Measurements from ENCODE around the gene CACNB4.
"Not testable (repeated sequence)": the region's sequence is repeated elsewhere in the genome, so short reads cannot be mapped to it uniquely, and the experiment has no call there.

Gene CACNB4

DNA sequence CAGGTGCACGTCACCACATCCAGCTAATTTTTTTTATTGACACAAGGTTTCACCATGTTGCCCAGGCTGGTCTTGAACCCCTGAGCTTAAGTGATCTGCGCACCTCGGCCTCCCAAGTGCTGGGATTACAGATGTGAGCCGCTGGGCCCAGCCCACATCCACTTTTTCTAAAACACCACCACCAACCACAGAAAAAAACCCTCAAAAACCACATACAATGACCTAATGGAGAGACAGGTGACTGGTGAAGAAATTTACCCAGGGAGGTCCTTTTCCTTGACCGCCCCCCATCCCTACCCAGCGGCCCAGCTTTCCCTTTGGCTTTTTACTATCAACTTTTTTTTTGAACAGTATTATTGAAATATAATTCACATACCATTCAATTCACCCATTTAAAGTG is 47.9 kb downstream of the CACNB4 start:
- no peak for DNase-seq (ENCODE audit: low spot score)

DNA sequence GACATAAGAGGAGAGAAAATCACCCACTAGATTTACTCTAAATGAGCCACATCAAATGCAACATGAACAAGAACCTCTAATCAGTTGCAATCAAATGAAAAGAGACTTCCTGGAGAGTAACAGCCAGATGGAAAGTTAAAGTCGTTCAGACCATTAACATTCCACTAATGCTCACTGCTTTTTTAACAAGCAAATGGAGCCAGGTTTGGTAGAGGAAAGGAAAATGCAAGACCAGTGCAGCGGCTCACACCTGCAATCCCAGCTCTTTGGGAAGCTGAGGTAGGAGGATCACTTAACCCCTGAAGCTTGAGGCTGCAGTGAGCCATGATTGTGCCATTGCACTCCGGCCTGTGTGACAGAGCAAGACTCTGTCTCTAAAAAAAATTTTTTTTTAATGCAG is 48.5 kb downstream of the CACNB4 start:
- DNase-seq (ENCODE audit: low spot score): no peak

DNA sequence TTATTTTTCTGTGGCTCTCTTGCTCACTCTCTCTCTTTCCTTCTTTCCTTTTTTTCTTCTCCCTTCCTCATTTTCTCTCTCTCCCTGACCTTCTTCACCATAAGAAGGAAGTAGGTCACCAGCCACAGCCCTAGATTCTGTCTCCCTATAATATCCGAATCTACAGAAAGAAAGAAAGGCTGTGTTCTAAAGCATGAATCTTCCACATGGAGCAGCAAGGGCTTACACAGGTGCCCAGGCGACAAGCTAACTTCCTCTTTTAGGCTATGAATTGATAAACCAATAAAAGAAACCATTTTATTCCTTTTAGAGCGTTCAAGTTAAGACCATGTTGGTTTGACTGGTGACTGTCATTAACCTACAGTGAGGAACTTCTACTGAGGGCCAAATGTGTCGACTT is 49.3 kb downstream of the CACNB4 start:
- no peak for DNase-seq (ENCODE audit: low spot score)

DNA sequence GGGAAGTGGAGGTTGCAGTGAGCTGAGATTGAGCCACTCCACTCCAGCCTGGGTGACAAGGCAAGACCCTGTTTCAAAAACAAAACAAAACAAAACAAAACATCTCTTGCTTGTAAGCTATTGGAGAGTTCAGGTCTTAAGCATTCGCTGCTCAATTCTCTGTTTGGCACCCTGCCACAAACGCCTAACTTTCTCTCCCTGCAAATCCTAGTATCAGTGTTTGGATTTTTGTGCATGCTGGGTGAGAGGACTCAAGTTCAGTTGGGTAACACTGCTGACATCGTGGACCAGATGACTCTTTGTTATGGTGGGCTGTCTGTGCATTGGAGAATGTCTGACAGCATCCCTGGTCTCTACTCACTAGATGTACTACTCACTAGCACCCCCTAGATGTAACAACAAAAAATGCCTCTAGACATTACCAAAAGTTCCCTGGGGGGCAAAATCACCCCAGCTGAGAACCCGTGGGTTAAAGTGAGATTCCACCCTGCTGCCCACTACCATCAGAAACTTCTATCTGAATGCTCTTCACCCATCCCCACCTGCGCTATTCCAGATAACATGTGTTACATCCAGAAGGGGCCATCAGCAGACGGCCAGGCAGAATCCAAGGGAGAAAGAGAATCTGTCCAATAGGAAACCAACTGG is 50.9 kb downstream of the CACNB4 start:
- DNase-seq (ENCODE audit: low spot score): peak; percentile 48

DNA sequence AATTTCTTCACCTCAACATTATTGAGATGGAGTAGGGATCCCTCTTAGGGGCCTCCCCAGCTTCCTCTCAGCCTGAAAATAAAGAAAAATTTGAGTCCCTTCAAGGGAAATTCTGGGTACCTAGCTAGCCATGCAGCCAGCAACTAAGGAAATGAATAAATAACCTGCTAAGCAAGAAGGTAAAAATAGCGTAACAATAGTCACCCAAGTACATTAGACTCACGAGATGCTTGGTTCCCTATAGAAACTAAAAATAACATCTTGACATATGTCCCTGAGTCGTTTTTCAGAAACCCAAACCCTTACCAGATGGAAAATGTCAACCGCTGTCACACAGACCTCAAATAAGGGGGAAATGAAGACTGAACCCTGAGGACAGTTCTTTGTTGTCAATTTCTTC is 51.9 kb downstream of the CACNB4 start:
- DNase-seq (ENCODE audit: low spot score): no peak

DNA sequence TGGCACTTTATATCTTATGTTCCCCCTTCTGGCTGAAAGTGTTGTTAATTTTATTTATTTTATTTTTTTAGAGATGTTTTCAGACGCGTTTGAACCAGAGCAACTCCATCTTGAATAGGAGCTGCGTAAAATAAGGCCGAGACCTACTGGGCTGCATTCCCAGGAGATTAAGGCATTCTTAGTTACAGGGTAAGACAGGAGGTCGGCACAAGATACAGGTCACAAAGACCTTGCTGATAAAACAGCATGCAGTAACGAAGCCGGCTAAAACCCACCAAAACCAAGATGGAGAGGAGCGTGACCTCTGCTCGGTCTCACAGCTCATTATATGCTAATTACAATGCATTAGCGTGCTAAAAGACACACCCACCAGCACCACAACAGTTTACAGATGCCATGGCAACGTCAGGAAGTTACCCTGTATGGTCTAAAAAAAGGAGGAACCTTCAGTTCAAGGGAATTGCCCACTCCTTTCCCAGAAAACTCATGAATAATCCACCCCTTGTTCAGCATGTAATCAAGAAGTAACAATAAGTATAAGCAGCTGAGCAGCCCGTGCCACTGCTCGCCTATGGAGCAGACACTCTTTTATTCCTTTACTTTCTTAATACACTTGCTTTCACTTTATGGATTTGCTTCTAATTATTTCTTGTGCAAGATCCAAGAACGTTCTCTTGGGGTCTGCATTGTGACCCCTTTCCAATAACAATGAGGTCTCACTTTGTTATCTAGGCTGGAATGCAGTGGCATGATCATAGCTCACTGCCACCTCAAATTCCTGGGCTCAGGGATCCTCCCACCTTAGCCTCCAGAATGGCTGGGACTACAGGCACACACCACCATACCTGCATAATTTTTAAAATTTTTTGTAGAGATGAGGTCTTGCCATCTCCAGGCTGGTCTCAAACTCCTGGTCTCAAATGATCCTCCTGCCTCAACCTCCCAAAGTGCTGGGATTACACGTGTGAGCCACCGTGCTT is 55.9 kb downstream of the CACNB4 start:
- DNase-seq (ENCODE audit: low spot score): no peak

DNA sequence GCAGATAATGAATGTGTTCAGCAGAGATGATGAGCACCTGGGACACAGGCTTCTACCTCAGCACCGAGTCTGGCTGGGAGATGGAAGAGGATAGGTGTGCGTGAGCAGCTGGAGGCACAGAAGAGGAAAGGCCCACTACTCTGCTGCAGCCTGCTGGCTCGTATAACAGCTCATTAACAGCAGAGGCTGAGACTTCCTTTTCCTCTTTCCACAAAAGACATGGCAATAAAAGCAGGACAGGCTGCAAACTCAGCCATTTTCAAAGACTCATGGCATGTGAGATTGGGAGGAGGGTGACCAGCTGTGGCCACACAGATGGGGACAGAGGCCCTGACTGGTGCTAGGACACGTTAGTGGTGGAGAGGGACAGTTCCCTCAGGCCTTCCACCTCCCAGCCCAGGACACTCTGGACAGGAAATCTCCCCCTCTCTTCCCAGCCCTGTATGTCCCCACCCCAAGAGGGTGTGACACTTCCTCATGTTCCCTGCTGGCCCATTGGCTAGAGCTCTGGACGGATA is 60.3 kb downstream of the CACNB4 start:
- no peak for DNase-seq (ENCODE audit: low spot score)

DNA sequence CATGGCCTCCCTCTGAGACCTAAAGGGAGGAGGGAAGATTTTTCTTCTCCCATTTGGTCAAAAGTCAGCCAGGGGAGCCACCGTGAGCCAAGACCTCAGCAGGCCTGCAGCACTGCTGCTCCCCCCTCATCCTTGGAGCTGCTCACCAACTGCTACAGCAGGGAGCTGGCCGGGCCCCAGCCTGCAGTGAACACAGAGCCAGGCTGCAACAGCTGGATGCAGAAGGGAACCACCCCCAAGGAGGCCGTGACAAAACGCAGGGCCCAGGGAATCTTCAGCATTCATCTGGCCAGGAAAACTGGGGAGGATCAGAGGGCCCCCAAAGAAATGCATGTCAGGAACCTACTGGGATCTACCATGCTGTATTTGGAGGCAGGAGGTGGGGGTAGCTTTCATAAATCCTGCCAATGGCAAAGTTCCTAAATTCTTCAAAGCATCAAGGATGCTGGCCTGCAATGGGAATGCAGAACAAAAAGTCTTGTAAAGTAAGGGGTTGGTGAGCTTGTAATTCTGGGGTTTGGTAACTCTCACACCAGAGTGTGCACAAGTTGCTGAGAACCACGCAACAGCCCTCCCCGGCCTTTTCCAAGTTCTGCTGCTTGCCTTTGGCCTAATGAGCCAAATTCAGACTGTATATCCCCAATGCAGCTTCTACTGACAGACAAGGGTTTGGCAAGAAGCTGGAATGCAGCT is 61.0 kb downstream of the CACNB4 start:
- no peak for DNase-seq (ENCODE audit: low spot score)

DNA sequence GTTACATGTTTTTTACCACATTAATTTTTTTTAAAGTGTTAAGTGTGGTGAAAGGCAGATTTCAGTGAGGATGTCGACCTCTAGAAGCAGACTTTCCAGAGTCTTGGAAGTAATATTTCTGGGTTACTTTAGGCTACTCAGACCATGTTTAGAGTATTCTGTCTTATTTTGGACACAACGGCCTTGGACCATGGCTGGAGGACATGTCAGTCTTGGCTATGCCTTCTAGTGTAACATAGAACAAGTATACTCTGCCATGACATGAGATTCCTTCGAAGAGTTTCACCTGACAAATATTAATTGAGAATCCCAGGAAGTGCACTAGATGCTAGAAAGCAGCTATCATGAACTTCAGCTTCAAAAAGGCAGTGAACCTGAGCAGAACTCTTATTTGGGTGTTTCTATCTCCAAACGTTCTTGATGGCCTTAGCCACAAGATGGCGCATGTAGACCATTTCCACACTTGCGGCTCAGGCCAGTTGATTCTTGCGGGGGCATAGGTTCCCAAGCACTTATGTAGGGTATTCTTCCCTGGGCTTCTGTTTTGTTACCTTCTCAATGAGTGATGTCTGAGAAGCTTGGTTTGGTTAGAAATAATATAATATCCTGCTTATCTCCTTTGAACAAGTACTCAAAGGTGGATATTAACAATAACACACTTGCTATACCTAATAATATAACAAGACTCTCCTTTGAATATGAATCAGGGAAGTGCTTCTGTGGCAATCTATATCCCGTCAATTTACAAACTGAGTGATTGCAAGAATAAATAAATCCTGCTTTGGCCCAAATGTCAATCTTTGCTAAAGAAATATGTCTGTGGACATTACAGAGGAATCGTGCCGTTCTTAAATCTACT is 62.0 kb downstream of the CACNB4 start:
- peak; percentile 76 for DNase-seq (ENCODE audit: low spot score)

DNA sequence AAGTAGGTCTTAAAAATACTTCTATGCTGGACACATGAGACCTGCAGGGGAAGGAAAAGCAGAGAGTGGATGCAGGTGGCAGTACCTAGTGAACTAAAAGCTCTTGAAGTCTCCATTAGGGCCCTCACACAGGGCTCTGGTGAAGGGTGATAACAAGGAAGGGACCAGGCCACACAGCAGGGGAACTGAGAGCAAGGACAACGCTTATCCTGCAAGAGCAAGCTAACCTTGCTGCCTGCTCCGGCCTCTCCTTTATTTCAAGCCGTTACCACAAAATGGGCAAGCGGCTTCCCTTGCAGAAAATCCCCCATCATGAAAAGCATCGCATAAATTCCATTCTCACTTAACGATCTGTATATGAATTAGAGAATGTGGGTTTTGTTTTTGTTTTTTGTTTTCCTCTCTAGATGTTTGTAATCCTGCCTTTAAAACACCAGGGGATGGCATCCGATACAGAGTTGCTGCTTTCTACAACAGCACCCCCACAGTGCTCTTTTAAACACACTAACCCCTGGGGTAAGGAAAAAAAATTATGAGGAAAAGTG is 64.5 kb downstream of the CACNB4 start:
- DNase-seq (ENCODE audit: low spot score): no peak

DNA sequence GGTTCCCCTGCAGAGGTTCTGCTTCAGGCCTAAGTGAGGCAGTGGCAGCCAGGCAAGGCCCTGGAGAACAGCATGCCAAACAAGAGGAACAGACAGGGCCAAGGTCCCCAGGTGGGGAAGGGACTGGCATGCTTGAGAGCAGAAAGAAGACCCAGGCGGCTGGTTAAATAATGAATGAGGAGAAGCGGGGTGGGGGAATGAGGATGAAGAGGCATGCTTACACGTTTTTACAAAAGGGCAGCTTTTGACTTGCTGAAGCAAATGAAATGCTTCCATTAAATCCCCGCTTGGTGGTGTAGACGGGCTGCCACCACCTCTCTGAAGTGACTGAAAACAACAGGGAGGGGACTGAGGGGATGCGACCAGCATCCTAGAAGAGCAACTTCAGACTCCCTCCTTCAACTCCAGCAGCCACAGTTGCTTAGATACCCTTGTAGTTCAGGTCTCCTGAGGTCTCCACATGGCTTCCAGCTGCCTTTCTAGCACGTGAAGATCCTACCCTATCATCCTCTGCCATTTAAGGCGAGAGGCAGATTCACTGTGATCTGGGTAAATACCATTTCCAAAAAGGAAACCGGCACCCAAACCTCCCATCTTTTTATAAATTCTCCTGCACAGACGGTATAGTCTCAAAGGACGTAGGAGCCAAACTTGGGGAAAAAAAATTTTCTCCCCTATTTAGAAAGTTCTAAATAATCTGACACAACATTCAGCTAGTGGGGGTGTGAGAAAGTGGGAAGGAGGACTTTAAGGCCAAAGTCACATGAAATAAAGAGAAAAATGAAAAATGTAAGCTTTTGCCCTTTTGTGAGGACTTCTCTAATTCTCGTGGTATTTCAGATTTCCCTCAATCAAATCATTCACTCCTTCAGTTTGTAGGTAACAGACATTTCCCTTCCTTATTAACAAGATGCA is 65.6 kb downstream of the CACNB4 start:
- DNase-seq (ENCODE audit: low spot score): no peak

DNA sequence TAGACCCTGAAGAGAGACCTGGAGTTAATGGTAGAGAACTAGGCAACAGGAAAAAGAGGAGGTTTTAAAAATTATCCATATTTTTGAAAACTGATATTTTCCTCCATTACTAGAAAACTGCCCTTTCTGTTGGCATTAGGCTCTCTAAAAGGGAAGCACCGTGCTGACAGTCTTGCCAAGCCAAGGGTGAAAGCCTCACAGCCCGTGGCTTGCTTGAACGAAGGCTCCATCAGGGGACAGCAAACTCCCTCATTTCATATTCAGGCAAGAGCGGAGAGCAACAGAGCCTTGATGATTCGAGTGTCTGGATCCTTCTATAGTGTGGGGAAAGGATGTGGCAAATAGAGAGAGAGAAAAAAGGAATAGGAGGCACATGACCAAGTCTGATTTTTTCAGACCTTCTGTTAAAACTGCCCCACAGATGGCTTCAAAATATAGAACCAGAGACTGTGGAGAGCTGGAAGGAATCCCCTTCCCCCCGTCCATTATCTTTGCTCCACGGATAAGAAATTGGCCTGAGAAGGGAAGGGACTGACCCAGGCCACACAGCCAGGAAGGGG is 67.0 kb downstream of the CACNB4 start:
- DNase-seq (ENCODE audit: low spot score): no peak

DNA sequence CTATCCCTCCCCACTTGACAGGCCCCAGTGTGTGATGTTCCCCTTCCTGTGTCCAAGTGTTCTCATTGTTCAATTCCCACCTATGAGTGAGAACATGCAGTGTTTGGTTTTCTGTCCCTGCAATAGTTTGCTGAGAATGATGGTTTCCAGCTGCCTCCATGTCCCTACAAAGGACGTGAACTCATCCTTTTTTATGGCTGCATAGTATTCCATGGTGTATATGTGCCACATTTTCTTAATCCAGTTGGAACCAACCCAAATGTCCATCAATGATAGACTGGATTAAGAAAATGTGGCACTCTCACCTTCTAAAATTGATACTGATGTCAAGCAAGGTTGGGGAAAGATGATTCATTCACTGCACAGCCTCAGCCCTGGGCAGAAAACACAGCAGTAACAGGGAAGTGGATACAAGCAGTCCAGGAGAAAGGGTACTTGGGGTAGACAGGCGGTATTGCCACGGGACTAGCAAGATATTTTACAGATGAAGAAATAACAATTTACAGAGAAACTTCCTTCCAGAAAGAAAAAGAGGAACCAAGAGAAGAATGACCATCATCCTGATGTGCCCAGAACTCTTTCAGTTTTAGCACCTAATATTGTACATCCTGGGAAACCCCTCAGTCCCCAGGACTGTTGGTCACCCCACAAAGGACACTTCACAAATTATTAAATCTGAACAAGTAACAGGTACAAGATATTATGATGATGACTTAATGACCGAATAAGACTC is 68.1 kb downstream of the CACNB4 start:
- not testable (repeated sequence) for DNase-seq (ENCODE audit: low spot score)

DNA sequence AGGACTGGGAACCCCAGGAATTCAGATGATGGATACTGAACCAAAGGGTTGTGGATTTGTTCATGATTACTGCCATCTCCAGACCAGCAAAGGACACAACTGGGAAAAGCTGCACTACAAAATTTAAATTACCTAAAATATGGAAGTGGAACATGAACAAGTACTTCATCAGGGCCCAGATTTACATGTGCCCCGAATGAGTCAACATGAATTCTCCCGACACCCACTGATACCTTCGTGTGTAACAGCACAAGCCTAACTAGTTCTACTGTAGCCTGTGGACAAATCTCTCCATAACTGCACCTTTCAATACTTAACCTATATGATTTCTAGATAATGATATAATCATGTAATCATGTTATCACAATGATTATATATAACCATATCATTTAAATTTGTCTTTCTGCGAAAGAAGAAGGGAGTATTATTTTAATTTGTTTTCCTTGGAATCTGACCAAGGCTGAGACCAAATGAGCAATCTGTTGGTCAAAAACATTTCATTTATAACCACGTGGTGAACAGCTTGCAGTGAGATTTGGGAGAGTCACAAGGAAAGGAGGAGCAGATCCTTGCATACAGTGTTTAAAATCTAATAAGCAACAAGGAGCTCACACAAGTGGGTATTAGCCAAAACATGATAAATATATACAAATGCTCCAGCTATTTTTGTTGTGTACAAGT is 70.5 kb downstream of the CACNB4 start:
- no peak for DNase-seq (ENCODE audit: low spot score)

DNA sequence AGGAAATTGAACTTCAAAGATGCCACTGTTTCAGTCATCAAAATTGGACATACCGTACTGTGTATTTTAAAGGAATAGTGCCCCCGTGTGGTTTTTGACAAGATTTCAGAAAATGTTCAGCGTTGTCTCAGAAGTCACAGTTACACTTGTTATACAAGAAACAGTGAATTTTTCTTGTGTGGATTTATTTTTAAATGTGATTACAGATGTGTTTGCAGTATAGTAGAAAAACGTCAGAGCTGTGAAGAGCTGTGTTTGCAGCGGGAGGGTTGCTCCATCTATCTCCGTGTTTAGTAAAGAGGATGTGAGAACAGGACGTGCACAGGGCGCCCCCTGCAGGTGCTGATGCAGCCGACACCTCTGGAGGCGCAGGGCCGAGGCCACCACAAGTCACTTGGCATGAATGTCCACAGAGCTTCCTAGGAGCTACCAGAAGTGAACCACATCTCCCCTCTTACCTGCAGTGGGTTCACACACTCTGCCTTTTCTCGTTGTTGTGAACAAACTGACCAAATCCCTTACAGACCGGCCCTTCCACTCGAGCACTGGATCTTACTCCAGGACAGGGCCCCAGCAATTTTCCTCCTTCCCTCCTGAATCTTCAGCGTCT is 73.1 kb downstream of the CACNB4 start:
- DNase-seq (ENCODE audit: low spot score): peak; percentile 82

DNA sequence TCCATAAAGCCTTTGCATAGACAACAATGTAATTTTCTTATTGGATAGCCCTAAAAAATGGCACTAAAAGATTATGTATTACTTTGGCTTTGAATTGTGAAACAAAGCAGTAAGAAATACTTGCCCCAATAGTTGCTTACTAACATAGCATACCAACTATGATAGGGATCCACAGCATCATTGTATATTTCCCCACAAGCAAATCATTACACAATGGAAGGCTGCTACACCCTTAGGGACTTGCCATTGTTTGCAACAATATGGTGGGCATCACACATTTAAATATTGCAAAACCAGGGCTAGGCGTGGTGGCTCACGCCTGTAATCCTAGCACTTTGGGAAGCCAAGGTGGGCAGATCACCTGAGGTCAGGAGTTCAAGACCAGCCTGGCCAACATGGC is 74.4 kb downstream of the CACNB4 start:
- no peak for DNase-seq (ENCODE audit: low spot score)

DNA sequence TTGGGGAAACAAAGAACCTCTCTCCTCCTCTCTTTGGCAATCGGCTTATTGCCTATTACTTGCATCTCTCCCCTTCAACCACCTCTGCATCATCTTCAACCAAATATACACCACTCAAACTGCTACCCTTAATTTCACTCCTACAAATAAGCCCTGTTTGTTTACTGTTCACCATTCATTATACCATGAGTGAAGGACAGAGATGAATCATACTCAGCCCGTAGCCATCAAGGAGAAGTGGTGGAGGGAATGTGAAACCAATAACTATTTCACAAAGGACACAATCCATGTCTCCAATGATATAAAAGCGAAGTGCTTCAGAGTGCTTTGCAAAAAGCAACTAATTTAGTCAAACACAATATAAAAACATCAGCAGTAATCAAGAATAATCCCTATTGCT is 76.8 kb downstream of the CACNB4 start:
- no peak for DNase-seq (ENCODE audit: low spot score)

DNA sequence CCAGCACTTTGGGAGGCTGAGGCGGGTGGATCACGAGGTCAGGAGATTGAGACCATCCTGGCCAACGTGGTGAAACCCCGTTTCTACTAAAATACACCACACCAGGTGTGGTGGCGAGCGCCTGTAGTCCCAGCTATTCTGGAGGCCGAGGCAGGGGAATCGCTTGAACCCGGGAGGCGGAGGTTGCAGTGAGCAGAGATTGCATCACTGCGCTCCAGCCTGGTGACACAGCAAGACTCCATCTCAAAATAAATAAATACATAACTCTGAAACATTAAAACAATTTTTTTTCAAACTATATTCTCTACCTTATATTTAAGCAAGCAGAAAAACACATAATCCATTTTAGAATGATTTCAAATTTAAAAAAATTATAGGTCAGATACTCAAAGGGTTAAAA is 77.8 kb downstream of the CACNB4 start:
- not testable (repeated sequence) for DNase-seq (ENCODE audit: low spot score)

Data from RKO (cell line).